Fibroblast of skin of back (primary cell): ENCODE data around the gene FAM43A.

Experiments
- DNase-seq: peaks from one replicate; pipeline ENCODE4 v3.0.0-alpha.2; 2013

Gene FAM43A

GRCh38 chr3:194711913-194712312 lies 26.2 kb downstream of the FAM43A start:
- peak; percentile 99 for DNase-seq

- DNase-seq = peak; percentile 67
Measured at GRCh38 chr3:194713299-194714136, 27.8 kb downstream of the FAM43A start.

DNA sequence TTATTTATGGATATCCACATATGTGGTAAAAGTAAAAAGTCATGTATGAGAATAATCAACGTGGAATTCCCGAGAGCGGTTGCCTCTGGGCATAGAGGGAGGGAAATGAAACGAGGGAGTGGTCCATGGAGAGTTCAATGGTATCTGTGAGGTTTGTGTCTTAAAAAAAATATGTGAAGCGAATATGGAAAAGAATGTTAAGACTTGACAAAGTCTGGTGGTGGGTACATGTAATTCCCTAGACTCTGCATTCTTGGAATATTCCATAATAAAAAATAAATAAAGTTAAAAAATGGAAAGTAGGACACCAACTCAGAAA lies 28.4 kb downstream of the FAM43A start:
- DNase-seq = peak; percentile 68

- peak; percentile 16 for DNase-seq
Measured at GRCh38 chr3:194714564-194714963, 28.9 kb downstream of the FAM43A start.

- no peak for DNase-seq
Measured at GRCh38 chr3:194715022-194715800, 29.5 kb downstream of the FAM43A start.

- DNase-seq = no peak
Measured at GRCh38 chr3:194718079-194718478, 32.4 kb downstream of the FAM43A start.

DNA sequence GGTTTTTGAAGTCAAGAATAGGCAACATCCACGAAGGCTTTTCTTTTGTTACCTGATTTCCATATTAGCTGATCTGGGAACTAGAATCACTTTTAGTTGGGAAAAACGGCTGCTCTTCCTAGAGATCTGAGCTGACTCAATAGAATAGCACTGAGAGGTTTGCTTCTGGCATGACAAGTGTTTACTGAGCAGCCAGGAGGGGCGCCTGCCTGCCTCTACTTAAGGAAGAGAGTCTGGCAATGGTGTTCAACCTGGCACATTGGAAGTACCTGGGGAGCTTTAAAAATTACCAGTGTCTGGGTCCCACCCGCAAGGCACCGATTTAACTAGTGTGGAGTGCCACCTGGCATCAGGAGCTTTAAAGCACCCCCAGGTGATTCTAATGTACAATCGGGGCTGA lies 34.4 kb downstream of the FAM43A start:
- no peak for DNase-seq

DNA sequence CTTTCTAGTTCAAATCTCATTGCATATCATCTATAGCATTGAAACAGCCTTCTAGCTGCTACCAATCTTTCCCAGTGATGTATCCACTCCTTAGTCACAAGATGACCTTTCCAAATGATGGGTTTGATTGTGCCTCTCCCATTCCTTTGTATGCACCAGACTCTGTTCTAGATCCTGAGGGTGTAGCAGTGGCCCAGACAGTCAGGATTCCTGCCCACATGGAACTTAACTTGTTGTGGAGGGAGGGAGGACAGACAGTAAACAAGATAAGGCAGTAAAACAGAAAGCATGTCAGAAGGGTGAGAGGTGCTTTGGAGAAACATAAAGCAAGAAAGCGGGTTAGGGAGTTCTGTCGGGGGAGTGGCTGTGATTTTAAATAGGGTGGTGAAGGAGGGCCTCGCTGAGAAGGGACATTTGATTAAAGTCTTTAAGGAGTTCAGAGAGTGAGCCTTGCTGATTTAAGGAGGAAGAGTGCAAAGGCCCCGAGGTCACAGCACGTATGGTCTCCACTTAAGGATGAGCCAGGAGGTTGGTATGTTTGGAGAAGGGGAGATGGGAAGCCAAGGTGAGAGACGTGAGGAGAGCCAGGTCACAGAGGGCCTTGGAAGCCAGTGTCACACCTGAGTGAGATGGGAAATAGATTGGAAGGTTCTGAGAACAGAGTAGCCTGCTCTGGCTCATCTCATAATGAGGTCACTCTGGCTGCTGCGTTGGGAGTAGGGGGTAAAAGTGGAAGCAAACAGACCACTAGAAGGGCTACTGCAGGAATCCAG lies 38.3 kb downstream of the FAM43A start:
- no peak for DNase-seq

- no peak for DNase-seq
Measured at GRCh38 chr3:194725346-194725745, 39.7 kb downstream of the FAM43A start.

- DNase-seq = no peak
Measured at GRCh38 chr3:194727435-194728128, 41.9 kb downstream of the FAM43A start.

- DNase-seq = no peak
Measured at GRCh38 chr3:194728986-194729385, 43.3 kb downstream of the FAM43A start.

- DNase-seq = no peak
Measured at GRCh38 chr3:194730365-194730764, 44.7 kb downstream of the FAM43A start.

DNA sequence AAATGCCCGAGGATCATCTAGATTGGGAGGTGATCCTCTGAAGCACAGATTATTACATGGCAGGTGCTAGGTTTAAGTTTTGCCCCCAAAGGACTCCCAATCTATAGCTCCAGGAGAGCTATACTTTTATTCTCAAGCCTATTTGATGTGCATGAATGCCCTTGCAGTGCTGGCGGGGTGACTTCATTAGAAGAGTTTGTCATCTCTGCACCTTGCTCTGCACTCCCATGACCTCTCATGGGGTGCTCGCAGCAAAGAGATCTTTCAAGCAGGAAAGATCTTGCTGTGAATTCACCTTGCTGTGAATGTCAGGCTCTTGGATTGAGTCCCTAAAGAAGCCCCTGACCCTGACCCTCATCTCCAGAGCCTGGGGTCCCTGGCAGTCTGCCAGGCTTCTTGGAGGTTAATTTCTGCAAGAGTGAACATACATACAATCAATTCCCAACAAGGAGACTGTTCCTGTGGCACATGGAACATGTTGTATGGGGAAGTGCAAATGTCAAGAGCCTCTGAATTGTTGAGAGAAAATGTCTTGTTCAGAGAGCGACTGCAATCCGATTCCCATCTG lies 45.9 kb downstream of the FAM43A start:
- DNase-seq = no peak

- DNase-seq = no peak
Measured at GRCh38 chr3:194732617-194733016, 46.9 kb downstream of the FAM43A start.

DNA sequence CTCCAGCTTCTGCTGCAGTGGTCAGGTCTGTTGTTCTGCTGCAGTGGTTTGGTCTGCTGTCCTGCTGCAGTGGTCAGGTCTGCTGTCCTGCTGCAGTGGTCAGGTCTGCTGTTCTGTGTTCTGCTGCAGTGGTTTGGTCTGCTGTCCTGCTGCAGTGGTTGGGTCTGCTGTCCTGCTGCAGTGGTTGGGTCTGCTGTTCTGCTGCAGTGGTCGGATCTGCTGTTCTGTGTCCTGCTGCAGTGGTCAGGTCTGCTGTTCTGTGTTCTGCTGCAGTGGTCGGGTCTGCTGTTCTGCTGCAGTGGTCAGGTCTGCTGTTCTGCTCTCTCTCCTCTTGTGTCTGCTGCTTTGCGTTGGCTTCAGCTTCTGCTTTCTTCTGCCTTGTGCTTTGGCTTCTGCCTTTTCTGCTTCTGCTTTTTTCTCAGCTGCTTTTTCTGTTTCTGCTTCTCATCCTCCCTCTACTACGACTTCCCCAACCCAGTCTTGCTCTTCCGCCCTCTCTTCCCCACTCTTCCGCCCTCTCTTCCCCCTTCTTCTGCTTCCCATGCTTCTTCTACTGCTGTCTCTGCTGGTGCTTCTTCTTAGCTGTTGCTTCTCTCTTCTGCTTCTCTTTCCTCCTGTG lies 50.7 kb downstream of the FAM43A start:
- no peak for DNase-seq

GRCh38 chr3:194736896-194737600 lies 51.4 kb downstream of the FAM43A start:
- DNase-seq = no peak
